Stimulated activated CD4-positive, alpha-beta T cell treated with anti-CD3 and anti-CD28 coated beads, Interleukin-2, amount 100 ng/mL, for 4 hours (primary cell): ENCODE results near the gene SAMD7.

Experiments
- DNase-seq: peaks from one replicate; pipeline ENCODE4 v3.0.0-alpha.2; 2020; ENCODE audit warnings: low read depth

Gene SAMD7

GRCh38 chr3:169907944-169908343, 3.4 kb upstream of the SAMD7 start:
- no peak for DNase-seq

- DNase-seq = no peak
Measured at GRCh38 chr3:169913323-169913722, 2.0 kb downstream of the SAMD7 start.

GRCh38 chr3:169914321-169914720, 2.9 kb downstream of the SAMD7 start:
- no peak for DNase-seq

GRCh38 chr3:169923189-169923588, 11.8 kb downstream of the SAMD7 start:
- DNase-seq = no peak

GRCh38 chr3:169923831-169924230, 12.5 kb downstream of the SAMD7 start:
- DNase-seq = no peak

GRCh38 chr3:169929830-169930519, 18.6 kb downstream of the SAMD7 start:
- no peak for DNase-seq

GRCh38 chr3:169930843-169931242, 19.5 kb downstream of the SAMD7 start:
- no peak for DNase-seq

- DNase-seq = no peak
Measured at GRCh38 chr3:169931747-169932520, 20.6 kb downstream of the SAMD7 start.

GRCh38 chr3:169939320-169939719, 27.9 kb downstream of the SAMD7 start:
- DNase-seq = no peak

- no peak for DNase-seq
Measured at GRCh38 chr3:169939751-169940150, 28.4 kb downstream of the SAMD7 start.

GRCh38 chr3:169940470-169941181, 29.3 kb downstream of the SAMD7 start:
- DNase-seq = no peak

- DNase-seq = no peak
Measured at GRCh38 chr3:169945313-169945712, 33.9 kb downstream of the SAMD7 start.

GRCh38 chr3:169946336-169946735, 35.0 kb downstream of the SAMD7 start:
- no peak for DNase-seq

- DNase-seq = no peak
Measured at GRCh38 chr3:169948559-169949448, 37.4 kb downstream of the SAMD7 start.

GRCh38 chr3:169952045-169952444, 40.7 kb downstream of the SAMD7 start:
- DNase-seq = no peak

- DNase-seq = no peak
Measured at GRCh38 chr3:169953462-169954141, 42.2 kb downstream of the SAMD7 start.

- DNase-seq = no peak
Measured at GRCh38 chr3:169954142-169954756, 42.9 kb downstream of the SAMD7 start.

- DNase-seq = no peak
Measured at GRCh38 chr3:169955406-169955805, 44.0 kb downstream of the SAMD7 start.

GRCh38 chr3:169964176-169964575, 52.8 kb downstream of the SAMD7 start:
- no peak for DNase-seq

- DNase-seq = no peak
Measured at GRCh38 chr3:169965562-169966427, 54.4 kb downstream of the SAMD7 start.
